Stimulated activated CD4-positive, alpha-beta T cell treated with anti-CD3 and anti-CD28 coated beads, Interleukin-4, amount 100 ng/mL, for 24 hours (primary cell): ENCODE data around the gene FBN2.

Experiments used
- DNase-seq: peaks from one replicate; pipeline ENCODE4 v3.0.0-alpha.2; 2020

The FBN2 gene

DNA sequence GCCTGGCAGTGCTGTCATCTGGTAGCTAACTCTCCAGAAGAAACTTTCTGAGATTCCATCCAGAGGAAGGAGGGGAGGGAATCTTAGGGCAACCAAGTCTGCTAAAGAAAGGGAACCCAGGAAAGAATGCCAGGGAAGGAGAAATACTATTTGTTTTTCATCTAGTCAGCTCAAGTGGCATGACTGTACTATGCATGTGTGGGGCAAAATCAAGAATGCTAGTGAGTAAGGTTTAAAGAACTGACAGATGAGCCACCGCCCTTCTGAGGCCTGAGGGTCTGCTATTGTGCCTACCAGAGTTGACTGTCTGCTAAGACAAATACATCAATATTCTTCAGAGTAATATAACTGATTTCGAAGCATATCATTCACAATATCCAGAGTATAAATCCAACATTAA lies 250.3 kb downstream of the FBN2 start:
- DNase-seq, result no peak

DNA sequence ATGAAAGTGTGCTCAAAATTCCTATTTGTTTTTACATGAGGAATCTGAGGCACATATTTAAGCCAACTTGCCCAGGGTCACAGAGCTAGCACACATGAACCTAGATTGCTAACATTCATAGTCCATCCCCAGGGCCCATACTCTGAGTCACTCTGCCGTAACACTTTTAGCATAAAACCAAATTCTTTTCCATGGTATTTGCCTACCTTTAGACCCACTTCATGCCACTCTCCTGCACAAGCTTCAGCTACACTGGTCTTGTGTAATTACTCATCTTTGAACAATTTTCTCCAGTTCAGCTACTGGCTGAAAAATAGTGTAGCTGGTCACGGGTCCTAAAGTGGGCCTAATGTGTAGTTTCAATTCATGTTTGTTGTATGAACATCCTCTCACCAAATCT lies 253.8 kb downstream of the FBN2 start:
- DNase-seq, result no peak

DNA sequence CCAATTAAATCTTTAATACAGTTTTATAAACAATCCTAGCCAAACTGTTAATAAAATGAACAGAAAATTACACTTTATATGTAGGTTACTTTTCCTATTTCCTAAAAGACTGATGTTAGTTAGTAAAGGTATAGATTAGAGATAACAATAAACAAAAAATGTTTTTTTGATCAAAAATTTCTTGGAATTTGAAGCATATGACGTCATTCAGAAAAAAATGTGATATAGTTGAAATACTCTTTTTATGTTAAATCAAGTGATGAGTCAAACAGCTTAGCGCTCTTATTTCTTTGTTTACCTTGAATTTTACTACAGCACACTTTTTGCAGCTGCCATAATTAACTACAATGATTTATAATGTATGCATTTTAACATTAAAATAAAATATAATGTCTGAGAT lies 258.7 kb downstream of the FBN2 start:
- DNase-seq, result no peak

DNA sequence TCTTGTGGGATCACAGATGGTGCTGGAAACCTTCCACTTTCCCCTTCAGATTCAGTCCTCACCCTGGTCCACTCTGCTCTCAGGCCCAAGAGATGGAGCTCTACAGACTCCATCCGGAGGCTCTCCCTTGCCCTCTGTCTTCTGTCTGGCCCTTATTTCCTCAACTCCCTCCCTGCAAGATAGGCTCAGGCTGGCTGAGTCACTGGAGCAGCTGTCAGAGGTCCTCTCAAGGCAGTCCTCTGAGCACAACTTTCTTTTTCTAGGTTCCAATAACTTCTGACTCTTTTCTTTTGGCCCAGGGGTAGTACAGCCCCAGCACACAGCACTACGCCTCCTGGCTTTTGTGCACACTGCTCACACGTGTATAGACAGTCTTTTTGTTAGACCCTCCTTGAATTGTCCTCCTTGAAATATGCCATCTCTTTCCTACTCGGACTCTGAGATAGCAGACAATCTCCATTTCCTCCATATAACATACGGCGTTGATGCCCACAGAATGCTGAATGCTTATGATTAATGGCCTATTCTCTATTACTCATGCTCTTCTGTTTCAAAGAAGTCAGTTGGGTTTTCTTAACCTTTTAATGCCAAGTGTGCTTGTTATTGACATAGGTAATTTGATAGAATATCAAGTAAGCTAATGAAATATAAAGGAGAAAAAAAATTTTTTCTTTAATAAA lies 261.4 kb downstream of the FBN2 start:
- DNase-seq, result no peak

DNA sequence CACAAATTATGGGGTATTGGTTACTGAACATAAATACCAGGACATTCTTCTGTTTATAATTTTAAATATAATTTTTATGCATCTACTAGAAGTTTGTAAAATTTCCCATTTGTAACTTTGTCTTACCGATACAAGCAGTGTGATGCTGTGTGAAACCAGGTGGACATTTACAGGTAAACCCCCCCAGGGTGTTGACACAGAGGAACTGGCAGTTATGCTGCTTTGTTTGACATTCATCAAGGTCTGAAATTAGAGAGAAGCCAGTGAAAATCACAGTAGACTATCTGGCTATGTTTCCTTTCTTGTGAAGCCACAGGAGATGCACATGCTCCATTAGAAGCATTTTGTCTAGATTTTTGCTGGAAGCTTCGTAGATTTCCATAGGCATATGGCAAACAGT lies 263.6 kb downstream of the FBN2 start:
- DNase-seq, result no peak

DNA sequence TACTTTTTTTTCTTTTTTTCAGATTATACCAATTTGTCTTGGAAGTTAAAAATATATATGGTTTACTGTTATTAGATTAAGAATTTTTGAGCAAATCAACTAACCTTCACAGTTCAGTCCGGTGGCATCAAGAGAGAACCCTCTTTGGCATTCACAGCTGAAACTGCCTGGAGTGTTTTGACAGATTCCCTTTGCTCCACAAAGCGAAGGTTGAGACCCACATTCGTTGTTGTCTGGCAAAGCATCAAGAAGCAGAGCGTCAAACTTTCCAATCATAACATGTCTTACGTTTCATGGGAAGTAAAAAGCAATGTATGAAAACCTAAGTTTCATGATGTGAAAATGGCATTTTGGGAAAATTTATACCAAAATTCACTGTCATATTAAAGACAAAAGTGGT lies 264.3 kb downstream of the FBN2 start:
- DNase-seq, result no peak

DNA sequence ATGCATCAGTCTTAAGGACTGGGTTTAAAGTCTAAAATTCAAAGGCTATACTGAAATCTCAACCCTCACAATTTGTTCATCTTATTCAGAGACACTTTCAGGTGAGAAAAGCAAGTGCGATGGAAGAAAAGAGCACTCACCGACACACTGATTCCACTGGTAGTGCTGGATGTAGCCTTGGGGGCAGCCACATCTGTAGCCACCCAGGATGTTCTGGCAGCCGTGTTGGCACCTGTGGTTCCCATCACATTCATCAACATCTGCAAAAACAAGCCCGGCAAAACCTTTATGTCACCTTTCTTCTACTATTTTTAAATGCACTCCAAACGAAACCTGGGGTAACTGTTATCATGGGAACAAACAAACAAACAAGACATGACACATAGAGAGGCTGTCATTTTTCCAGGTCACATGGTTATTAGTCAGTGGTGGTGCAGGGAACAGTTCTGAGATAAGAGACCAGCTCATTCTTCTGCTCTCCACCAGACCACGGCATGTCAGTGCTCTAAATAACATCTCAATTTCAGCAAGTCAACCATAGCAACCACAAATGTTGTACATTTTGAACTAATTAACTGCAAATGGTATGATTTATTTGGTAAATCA lies 266.1 kb downstream of the FBN2 start:
- DNase-seq, result no peak

GRCh38 chr5:128271071-128271470 lies 267.0 kb downstream of the FBN2 start:
- no peak for DNase-seq

DNA sequence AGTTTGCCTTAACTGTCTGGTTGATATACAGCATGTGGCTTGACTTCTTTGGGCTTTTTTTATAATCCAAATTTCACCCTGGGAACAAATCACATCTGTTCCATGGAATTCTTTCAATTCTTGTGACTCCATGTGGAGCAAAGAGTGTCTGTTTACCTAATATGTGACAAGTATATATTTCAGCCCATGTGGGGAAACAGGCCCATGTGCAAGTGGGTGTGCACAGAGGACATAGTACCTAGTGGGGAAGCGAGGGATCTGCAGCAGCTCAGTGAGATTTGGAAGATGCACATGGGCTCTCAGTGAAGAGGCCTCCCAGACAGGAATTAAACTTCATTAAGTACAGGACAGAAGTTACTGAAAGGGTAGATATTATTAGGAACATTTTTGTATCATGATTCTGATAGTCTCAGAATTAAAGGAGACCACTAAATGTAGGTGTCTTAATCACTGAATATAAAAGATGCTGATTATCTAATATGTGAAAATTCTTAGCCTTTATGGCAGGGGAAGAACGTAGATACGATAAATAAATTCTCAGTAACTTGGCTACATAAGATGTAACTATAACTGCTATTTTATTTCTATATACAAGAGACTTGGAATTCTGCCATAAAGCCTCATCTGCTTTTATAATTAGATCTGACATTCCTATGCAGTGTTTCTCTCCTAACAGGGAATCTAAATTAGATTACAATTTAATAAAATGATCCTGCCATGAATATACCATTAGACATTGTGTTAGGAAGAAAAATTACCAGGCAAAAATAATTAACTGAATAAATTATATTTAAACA lies 273.3 kb downstream of the FBN2 start:
- DNase-seq, result no peak

GRCh38 chr5:128263357-128263756 lies 274.7 kb downstream of the FBN2 start:
- DNase-seq, result no peak

DNA sequence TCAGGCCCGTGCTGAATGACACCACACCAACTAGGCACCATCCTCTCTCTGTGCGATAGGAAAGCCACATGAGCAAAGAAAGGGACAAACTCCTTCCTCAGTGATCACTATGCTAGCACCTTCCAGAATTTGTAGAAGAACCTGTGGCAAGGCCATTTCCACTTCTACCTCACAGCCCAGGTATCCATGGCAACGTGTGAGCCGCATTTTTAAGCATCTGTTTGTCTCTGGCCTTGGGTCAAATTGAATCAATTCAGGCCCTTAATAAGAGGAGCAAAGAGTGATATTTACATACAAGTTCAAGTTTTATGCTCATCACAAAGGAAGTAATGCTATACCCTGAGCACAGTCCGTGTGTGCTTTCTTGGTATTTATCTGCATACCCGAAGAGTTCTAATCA lies 275.1 kb downstream of the FBN2 start:
- no peak for DNase-seq

DNA sequence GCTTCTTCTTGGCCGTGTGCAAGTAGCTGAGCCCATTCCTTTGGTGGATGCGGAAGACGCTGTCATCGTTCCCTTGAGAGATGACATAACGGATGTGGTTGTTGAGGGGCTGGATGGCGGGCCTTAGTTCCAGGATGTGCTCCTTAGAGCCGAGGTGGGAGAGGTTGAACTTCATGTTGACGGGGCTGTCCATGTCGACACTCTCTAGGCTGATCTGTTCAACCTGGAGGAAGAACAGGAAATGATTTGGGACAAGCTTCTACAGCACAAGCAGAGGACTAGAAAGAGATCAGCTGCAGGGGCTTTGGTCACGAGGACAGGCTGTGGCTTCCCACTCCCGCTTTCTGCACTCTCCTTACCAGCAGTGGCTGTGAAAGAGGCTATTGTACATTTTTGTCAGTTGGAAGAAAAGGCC lies 278.4 kb downstream of the FBN2 start:
- no peak for DNase-seq

- DNase-seq, result no peak
Measured at GRCh38 chr5:128258372-128258771, 279.7 kb downstream of the FBN2 start.

DNA sequence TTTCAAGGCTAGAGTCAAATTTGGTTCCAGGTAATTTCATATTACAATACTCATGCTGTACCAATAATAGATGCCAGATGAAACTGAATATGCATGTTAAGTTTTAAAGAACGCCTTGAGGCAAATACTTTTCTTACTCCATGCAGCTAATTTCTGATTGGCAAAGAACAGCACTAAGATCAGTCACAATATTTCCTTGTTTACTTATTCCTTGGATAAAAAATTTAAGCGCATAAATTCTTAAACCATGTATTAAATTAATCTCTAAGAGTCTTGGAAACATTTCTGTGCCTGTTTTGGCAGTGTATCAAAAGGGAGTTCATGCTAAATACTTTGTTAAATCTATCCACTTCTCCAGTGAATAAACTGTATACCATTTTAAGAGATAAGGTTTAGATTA lies 281.0 kb downstream of the FBN2 start:
- DNase-seq, result no peak

- no peak for DNase-seq
Measured at GRCh38 chr5:128254789-128255188, 283.3 kb downstream of the FBN2 start.

GRCh38 chr5:128253880-128254279 lies 284.2 kb downstream of the FBN2 start:
- DNase-seq, result no peak

DNA sequence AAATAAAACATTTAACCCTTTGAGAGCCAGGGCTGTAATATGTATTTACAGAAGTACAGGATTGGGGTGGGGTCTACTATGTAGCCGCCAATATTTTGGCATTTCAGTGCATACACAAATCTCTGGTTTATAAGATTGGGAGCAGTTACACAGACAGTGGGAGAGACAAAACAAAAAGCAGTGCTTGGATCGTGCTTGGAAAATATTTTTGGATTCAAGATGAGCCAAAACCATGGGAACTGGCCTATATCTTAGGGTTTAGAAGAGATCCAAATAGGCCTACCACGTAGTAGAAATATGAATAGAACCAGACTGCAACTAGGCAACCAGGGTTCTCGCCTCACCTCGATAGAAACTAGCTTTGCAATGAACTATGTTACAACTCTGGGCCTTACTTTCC lies 284.9 kb downstream of the FBN2 start:
- no peak for DNase-seq

- DNase-seq, result no peak
Measured at GRCh38 chr5:128252756-128253155, 285.3 kb downstream of the FBN2 start.

- DNase-seq, result no peak
Measured at GRCh38 chr5:128252196-128252595, 285.8 kb downstream of the FBN2 start.

DNA sequence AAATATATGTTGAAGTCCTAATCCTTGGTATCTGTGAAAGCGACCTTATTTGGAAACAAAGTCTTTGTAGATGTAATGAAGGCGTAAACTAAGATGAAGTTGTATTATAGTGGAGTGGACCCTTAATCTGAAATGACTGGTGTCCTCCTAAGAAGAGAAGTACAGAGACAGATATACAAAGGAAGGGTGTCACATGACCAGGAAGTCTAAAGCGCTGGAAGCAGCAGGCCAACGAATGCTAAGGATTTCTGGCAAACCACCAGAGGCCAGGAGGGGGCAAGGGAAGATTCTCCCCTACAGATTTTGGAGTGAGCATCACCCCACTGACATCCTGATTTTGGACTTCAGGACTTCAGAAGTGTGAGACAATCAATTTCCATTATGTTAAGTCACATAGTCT lies 292.1 kb downstream of the FBN2 start:
- DNase-seq, result no peak

- no peak for DNase-seq
Measured at GRCh38 chr5:128243958-128244582, 294.0 kb downstream of the FBN2 start.

DNA sequence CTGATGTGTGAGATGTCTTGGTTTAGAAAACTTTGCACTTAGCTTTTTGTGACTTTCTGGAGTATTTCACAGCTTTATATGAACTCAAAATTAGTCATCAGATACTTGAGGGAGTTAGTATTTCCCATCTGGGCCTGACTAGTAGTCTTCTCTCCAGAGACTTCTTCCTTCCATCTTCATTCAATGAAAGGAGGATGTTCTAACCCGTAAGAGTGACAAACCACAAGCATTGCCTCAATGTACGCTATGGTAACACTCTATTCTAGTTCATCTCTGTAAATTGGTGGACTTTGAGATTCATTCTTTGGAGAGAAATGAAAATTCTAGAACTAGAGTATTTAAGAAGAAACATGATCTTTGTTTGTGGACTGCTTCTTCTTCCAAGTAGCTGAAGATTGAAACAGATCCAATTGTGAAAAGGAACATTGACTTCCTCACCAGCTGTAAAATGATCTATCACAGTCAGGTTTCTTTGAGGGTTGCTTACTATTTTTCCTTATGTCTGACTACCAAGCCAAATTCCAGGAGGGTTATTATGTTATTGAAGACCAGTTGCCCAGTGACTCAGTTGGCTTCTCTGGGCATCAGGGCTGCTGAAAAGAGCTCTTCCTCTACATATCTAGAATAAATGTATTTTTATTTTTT lies 296.9 kb downstream of the FBN2 start:
- DNase-seq, result no peak

- no peak for DNase-seq
Measured at GRCh38 chr5:128237546-128237945, 300.5 kb downstream of the FBN2 start.
